AG09309 (cell line): Measurements from ENCODE around the gene ZNF507.
A peak's percentile ranks its signal among the peaks of the same experiment; 100 is the strongest.

Source experiments
- DNase-seq: peaks from one replicate; pipeline ENCODE4 v3.0.0-alpha.2; 2010; ENCODE audit warnings: low read depth
- H3K4me3 ChIP-seq: 2 replicates; pipeline ENCODE4 v1.5.1; 2011; ENCODE audit warnings: mild to moderate bottlenecking, low read depth, low read length, moderate library complexity; ENCODE audit not compliant: control insufficient read depth
- CTCF ChIP-seq: IDR thresholded peaks from 2 replicates; pipeline ENCODE4 v1.5.1; 2011; ENCODE audit warnings: mild to moderate bottlenecking, low read depth, low read length, inconsistent platforms; ENCODE audit not compliant: insufficient read depth, control insufficient read depth; ENCODE audit errors: missing control alignments

ZNF507 gene

GRCh38 chr19:32322541-32322940 lies 22.9 kb upstream of the ZNF507 start:
- H3K4me3 ChIP-seq: no peak overlapping the region
- no peak for DNase-seq
- TF ChIP-seq CTCF: no peak

- no peak for DNase-seq
- H3K4me3 ChIP-seq: no peak overlapping the region
- TF ChIP-seq CTCF: no peak
These were observed 20.7 kb upstream of the ZNF507 start for GRCh38 chr19:32324631-32325285.

- DNase-seq: no peak
- no peak overlapping the region for H3K4me3 ChIP-seq
- TF ChIP-seq CTCF: no peak
These were observed 15.1 kb upstream of the ZNF507 start for GRCh38 chr19:32330213-32330857.

- TF ChIP-seq CTCF: no peak
- no peak for DNase-seq
- H3K4me3 ChIP-seq: no peak overlapping the region
These were observed 12.2 kb upstream of the ZNF507 start for GRCh38 chr19:32333227-32333626.

GRCh38 chr19:32336259-32337083 lies 8.9 kb upstream of the ZNF507 start:
- no peak overlapping the region for H3K4me3 ChIP-seq
- TF ChIP-seq CTCF: peak; percentile 14
- no peak for DNase-seq

GRCh38 chr19:32337084-32337808 lies 8.2 kb upstream of the ZNF507 start:
- TF ChIP-seq CTCF: no peak
- DNase-seq: no peak
- H3K4me3 ChIP-seq: no peak overlapping the region
